Kidney epithelial cell (primary cell): Measurements from ENCODE around the gene NKIRAS2. TPM values are rescaled to one million over a fixed set of nuclear protein-coding genes. Genes with fewer than 3 reads are reported as not detected.

Experiments
- DNase-seq: peaks from one replicate; pipeline ENCODE4 v3.0.0-alpha.2; 2010; ENCODE audit warnings: low read depth
- H3K27me3 ChIP-seq: 2 replicates; pipeline ENCODE4 v1.6.0; 2011; ENCODE audit warnings: low read length; ENCODE audit not compliant: control insufficient read depth, insufficient read depth
- H3K36me3 ChIP-seq: 2 replicates; pipeline ENCODE4 v1.5.1; 2011; ENCODE audit warnings: low read length; ENCODE audit not compliant: control insufficient read depth, insufficient read depth
- H3K4me3 ChIP-seq: 2 replicates; pipeline ENCODE4 v1.5.1; 2011; ENCODE audit warnings: low read depth, mild to moderate bottlenecking, control low read depth, low read length
- CTCF ChIP-seq: IDR thresholded peaks from 2 replicates; pipeline ENCODE4 v1.5.1; 2011; ENCODE audit warnings: mild to moderate bottlenecking, moderate library complexity, low read length, control low read depth, inconsistent platforms; ENCODE audit not compliant: insufficient read depth, poor library complexity, severe bottlenecking
- total RNA-seq: library from RNA; depleted of rRNA; stranded (reverse); fragments of >200 nt; gene quantifications from 2 replicates; pipeline ENCODE4 v1.2.3, GENCODE V29; 2015

NKIRAS2 gene
- total RNA-seq, 1 donor from 2014 or later = 74.4 TPM

GRCh38 chr17:42056635-42057034, 36.7 kb downstream of the NKIRAS2 start:
- DNase-seq = no peak
- H3K36me3 ChIP-seq = no peaks in the 10 kb centered on the region
- H3K27me3 ChIP-seq = peaks cover 41% of the 10 kb centered on the region
- no peak overlapping the region for H3K4me3 ChIP-seq
- TF ChIP-seq CTCF = no peak

GRCh38 chr17:42058063-42058462, 38.2 kb downstream of the NKIRAS2 start:
- DNase-seq = no peak
- H3K4me3 ChIP-seq = no peak overlapping the region
- H3K36me3 ChIP-seq = no peaks in the 10 kb centered on the region
- H3K27me3 ChIP-seq = peaks cover 30% of the 10 kb centered on the region
- TF ChIP-seq CTCF = no peak

- TF ChIP-seq CTCF = no peak
- no peak overlapping the region for H3K4me3 ChIP-seq
- peaks cover 18% of the 10 kb centered on the region for H3K27me3 ChIP-seq
- no peak for DNase-seq
- H3K36me3 ChIP-seq = no peaks in the 10 kb centered on the region
These were observed 39.9 kb downstream of the NKIRAS2 start for GRCh38 chr17:42059815-42060214.

- no peak for DNase-seq
- peaks cover 14% of the 10 kb centered on the region for H3K27me3 ChIP-seq
- no peak overlapping the region for H3K4me3 ChIP-seq
- no peak for TF ChIP-seq CTCF
- no peaks in the 10 kb centered on the region for H3K36me3 ChIP-seq
These were observed 40.3 kb downstream of the NKIRAS2 start for GRCh38 chr17:42060231-42060630.

GRCh38 chr17:42061646-42062487, 42.0 kb downstream of the NKIRAS2 start:
- TF ChIP-seq CTCF = no peak
- Histone ChIP-seq H3K4me3 (no peak overlapping the region), H3K36me3 (no peaks in the 10 kb centered on the region), H3K27me3 (peaks cover 9% of the 10 kb centered on the region)
- no peak for DNase-seq

GRCh38 chr17:42062681-42063080, 42.8 kb downstream of the NKIRAS2 start:
- no peaks in the 10 kb centered on the region for H3K36me3 ChIP-seq
- DNase-seq = no peak
- no peak for TF ChIP-seq CTCF

More at GRCh38 chr17:42062681-42063080, 42.8 kb downstream of the NKIRAS2 start:
- Histone ChIP-seq H3K27me3 (peaks cover 11% of the 10 kb centered on the region), H3K4me3 (no peak overlapping the region)
